ENCODE results near the gene RYR3.

Gene RYR3

DNA sequence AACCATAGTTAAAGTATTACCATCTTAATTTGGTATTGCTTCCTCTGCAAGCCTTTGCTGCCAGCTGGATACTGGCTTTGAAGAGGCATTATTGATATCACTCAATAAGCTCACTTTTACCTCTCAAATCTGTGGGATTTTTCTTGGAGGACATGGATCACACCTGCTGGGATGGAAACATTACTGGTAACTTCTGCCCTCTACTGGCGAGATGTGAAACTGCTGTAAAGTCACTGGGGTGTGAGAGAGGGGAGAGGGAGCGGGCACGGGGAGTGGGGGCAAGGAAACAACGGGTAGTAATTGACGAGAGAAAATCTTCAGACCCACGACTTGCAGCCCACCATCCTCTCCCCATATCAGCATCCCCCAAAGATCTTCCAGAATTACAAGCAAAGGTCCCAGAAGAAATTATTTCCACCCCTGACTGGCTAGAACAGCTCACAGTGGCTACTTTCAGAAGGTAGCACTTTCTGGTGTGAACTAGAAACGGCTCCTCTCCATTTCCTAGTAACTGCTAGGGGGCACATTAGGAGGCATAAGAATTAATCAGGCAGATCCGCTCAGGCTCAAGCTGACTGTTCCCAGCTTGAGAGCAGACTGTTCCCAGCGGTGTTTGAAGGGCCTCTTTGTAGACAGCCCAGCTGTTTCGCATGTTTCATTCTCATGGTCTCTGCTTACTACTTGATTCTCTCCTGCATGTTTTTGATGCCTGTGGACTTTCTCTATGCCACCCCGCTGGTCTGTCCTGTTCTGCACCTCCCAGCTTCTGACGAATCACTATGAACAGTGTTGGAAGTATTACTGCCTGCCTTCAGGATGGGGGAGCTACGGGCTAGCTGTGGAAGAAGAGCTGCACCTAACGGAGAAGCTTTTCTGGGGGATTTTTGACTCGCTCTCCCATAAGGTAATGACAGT lies 427.2 kb downstream of the RYR3 start:
- TF ChIP-seq, protein P1, sequence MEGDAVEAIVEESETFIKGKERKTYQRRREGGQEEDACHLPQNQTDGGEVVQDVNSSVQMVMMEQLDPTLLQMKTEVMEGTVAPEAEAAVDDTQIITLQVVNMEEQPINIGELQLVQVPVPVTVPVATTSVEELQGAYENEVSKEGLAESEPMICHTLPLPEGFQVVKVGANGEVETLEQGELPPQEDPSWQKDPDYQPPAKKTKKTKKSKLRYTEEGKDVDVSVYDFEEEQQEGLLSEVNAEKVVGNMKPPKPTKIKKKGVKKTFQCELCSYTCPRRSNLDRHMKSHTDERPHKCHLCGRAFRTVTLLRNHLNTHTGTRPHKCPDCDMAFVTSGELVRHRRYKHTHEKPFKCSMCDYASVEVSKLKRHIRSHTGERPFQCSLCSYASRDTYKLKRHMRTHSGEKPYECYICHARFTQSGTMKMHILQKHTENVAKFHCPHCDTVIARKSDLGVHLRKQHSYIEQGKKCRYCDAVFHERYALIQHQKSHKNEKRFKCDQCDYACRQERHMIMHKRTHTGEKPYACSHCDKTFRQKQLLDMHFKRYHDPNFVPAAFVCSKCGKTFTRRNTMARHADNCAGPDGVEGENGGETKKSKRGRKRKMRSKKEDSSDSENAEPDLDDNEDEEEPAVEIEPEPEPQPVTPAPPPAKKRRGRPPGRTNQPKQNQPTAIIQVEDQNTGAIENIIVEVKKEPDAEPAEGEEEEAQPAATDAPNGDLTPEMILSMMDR (IDR thresholded peaks at IDR 0.05; ENCODE audit: insufficient read depth, low read depth, low read length, missing control alignments) = peak; percentile 91
- peak; percentile 66 for DNase-seq (ENCODE audit: low read depth)
- no peak overlapping the region for H3K4me3 ChIP-seq (ENCODE audit: low read length)

DNA sequence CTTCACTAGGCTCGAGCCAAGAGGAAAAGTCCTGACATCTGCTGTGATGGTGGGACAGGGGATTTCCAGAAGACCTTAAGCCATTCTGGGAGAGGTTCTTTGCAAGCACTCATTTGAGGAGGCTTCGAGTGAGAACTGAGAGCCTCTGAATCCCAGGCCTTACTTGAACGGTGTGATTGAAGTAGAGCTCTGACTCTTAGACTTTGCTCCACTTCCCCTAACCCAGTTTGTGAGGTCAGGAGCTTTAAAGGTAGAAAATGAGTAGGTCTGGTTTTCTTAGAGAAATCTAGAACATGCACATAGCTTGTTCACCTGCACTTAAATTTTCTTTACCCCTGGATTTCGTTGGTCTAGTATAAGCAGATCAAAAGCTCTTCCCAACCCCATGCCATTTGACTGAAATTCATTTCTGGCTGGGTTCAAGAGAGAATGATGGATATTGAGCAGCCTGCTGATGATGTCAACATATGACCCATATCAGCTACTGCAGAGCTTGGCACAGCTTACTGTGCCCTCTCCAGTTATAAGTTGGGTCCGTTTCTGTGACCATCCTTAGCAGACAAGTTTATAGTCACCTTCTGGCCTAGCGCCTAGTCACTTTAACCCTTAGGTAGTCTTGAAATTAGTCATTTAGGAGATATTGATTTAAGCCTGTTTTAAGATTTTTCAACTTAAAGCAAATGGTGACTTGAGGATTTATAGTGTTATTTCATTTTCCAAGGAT lies 428.3 kb downstream of the RYR3 start:
- no peak for DNase-seq (ENCODE audit: low read depth)
- TF ChIP-seq, protein P1 (IDR thresholded peaks at IDR 0.05; ENCODE audit: insufficient read depth, low read depth, low read length, missing control alignments) = no peak

DNA sequence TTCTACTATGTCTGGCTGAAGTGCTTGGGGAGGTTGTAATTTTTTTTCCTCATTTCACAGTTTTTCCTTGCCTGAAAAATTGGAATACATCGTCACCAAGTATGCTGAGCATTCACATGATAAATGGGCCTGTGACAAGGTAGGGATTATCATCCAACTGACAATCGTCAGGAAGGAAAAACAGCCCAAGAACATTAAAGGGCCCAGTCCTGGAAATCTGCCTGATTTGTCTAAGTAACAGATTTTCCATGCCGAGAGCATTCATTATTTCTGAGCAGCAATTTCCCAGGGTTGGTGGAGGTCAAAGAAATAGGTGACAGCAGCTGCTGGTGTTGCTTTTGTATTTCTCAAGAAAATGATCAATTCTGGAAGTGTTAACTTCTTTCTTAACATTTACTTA lies 431.5 kb downstream of the RYR3 start:
- no peak for DNase-seq (ENCODE audit: low read depth)
- TF ChIP-seq, protein P1 (IDR thresholded peaks at IDR 0.05; ENCODE audit: insufficient read depth, low read depth, low read length, missing control alignments) = no peak

More for the DNA sequence above, 428.3 kb downstream of the RYR3 start:
- H3K4me3 ChIP-seq (ENCODE audit: low read length) = no peak overlapping the region

DNA sequence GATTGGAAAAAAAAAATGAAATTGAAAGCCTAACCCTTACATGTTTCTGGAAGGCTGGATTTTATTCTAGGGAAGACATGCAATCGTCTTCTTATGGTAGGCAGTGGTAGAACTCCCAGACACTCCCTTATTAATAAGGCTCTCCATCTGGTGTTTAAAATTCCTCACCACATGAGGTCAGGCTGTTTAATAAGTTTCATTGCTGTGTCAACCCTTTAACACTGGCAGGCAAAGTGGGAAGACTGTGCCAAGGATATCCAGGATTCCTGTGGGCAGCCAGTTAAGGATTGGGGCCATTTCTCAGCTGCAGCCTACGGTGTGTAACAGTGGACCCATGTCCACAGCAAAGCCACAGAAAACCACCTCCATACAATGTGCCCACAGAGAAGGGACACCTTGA lies 432.0 kb downstream of the RYR3 start:
- TF ChIP-seq, protein P1 (IDR thresholded peaks at IDR 0.05; ENCODE audit: insufficient read depth, low read depth, low read length, missing control alignments) = no peak
- H3K4me3 ChIP-seq (ENCODE audit: low read length) = no peak overlapping the region
- no peak for DNase-seq (ENCODE audit: low read depth)

More for the DNA sequence above, 431.5 kb downstream of the RYR3 start:
- H3K4me3 ChIP-seq (ENCODE audit: low read length) = no peak overlapping the region

DNA sequence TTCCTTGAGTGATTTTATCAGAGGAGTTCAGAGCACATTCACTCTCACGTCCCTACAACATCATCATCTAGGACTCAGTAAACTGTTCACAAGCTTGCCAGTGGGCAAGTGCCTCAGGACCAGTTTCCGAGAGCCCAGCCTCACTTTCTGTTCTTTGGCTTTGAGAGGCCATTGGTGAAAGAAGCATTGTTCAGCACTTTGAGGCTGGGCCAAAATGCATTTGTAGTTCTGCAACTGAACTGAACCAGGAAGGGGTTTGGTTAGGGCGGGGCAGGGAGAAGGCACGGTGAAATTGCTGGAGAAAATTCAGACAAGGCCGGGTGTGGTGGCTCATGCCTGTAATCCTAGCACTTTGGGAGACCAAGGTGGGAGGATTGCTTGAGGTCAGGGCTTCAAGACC lies 435.4 kb downstream of the RYR3 start:
- TF ChIP-seq, protein P1 (IDR thresholded peaks at IDR 0.05; ENCODE audit: insufficient read depth, low read depth, low read length, missing control alignments) = no peak
- peak; percentile 23 for DNase-seq (ENCODE audit: low read depth)

DNA sequence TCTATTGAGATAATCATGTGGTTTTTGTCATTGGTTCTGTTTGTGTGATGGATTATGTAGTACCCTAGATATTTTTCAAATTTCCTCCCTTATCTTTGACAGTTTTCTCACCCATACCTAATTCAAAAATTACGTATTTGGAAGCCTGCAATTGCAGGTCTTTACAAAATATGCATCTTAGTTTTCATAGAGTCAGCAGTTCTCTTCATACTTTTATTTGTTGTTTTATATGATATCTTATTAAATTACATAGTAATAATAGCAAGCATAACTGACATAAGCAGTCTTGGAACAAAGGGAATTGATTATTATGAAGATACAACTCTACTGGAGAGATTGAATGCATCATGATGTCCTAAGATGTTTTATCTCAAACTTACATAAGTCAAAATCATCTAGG lies 442.2 kb downstream of the RYR3 start:
- TF ChIP-seq, protein P1 (IDR thresholded peaks at IDR 0.05; ENCODE audit: insufficient read depth, low read depth, low read length, missing control alignments) = no peak
- H3K4me3 ChIP-seq (ENCODE audit: low read length) = no peak overlapping the region
- DNase-seq (ENCODE audit: low read depth) = no peak

More for the DNA sequence above, 435.4 kb downstream of the RYR3 start:
- H3K4me3 ChIP-seq (ENCODE audit: low read length) = no peak overlapping the region

Measured in epithelial cell of esophagus (primary cell).